HepG2 (cell line): ENCODE data around the gene PDS5B. TPM values are rescaled to one million over a fixed set of nuclear protein-coding genes. Genes with fewer than 3 reads are reported as not detected.

ENCODE experiments used
- ATAC-seq: fragments of 200-7000 bp; cut with Tn5 transposase; 3 replicates; pipeline ENCODE4 v1.9.1; 2020; ENCODE audit warnings: mild to moderate bottlenecking, moderate library complexity
- BruUV-seq: library from RNA; stranded (reverse); fragments of 400-500 nt; replicated peaks from 2 replicates; lab custom pipeline; 2021; lab: Mats Ljungman, UMichigan
- CTCF ChIA-PET: fragments of 300-600 bp; formaldehyde crosslinking; extraction: SDS; loops from one replicate; lab custom pipeline; 2021; ENCODE audit warnings: low total read pairs, inconsistent platforms, low intra/inter-chr PET ratio; lab: Yijun Ruan, JAX
- POLR2A ChIA-PET: fragments of 350-600 bp; sonication (Branson Sonifier 250); formaldehyde crosslinking; loops from one replicate; lab custom pipeline; 2020; ENCODE audit warnings: antibody characterized with exemption, inconsistent platforms; lab: Yijun Ruan, JAX
- DNase-seq: peaks from one replicate; pipeline ENCODE4 v3.0.0-alpha.2; 2015; ENCODE audit warnings: low spot score
- FAIRE-seq: peaks from 3 replicates; lab custom pipeline; 2011; peaks lifted over from hg19 to GRCh38; lab: Jason Lieb, UNC
- H2AFZ ChIP-seq: one replicate; pipeline ENCODE4 v1.6.1; 2011; ENCODE audit warnings: low read length, inconsistent platforms
- H3K27ac ChIP-seq: fragments of 300-600 bp; 3 replicates; pipeline ENCODE4 v1.8.0; 2011; ENCODE audit warnings: mixed run types, mild to moderate bottlenecking, mixed read lengths, low read length, inconsistent platforms; ENCODE audit not compliant: insufficient read depth; ENCODE audit errors: extremely low read length
- H3K27me3 ChIP-seq, 2 experiments: fragments of 200-600 bp in 1 of 2; 2 replicates in 1 of 2; 3 replicates in 1 of 2; pipeline versions ENCODE4 v1.6.0 to v1.8.0; 2011; ENCODE audit warnings: low read length in 2 of 2, mild to moderate bottlenecking in 2 of 2, moderate library complexity in 2 of 2, inconsistent platforms in 1 of 2; ENCODE audit not compliant: insufficient read depth in 2 of 2, control insufficient read depth in 1 of 2
- H3K36me3 ChIP-seq, 2 experiments: fragments of 200-600 bp in 1 of 2; replicated peaks in 1 of 2; 2 replicates in 1 of 2; 3 replicates in 1 of 2; pipeline versions ENCODE4 v1.5.1 to v1.8.0; 2011; ENCODE audit warnings: low read length in 2 of 2, inconsistent platforms in 1 of 2; ENCODE audit not compliant: insufficient read depth in 2 of 2, control insufficient read depth in 1 of 2
- H3K4me1 ChIP-seq: 2 replicates; pipeline ENCODE4 v1.5.1; 2012; ENCODE audit warnings: low read length, inconsistent platforms; ENCODE audit not compliant: insufficient read depth
- H3K4me2 ChIP-seq: 2 replicates; pipeline ENCODE4 v1.6.0; 2011; ENCODE audit warnings: low read depth, low read length, inconsistent platforms
- H3K4me3 ChIP-seq, 3 experiments: fragments of 200-600 bp in 1 of 3; sonication (generic), shearing (Covaris generic) in 1 of 3; replicated peaks in 1 of 3; 2 replicates each; pipeline ENCODE4 v1.5.1; 2011 to 2016; ENCODE audit warnings: low read length in 3 of 3, inconsistent platforms in 2 of 3, low read depth in 2 of 3, mild to moderate bottlenecking in 2 of 3, control low read depth in 1 of 3, mixed read lengths in 1 of 3; ENCODE audit not compliant: insufficient read depth in 1 of 3
- H3K79me2 ChIP-seq: one replicate; pipeline ENCODE4 v1.6.1; 2011; ENCODE audit warnings: low read length, inconsistent platforms; ENCODE audit not compliant: insufficient read depth
- H3K9ac ChIP-seq: 2 replicates; pipeline ENCODE4 v1.6.0; 2011; ENCODE audit warnings: mild to moderate bottlenecking, low read depth, low read length, inconsistent platforms; ENCODE audit not compliant: insufficient read depth
- H3K9me3 ChIP-seq: 2 replicates; pipeline ENCODE4 v1.5.1; 2012; ENCODE audit warnings: mild to moderate bottlenecking, low read length
- H4K20me1 ChIP-seq: 2 replicates; pipeline ENCODE4 v1.6.0; 2011; ENCODE audit warnings: inconsistent platforms, mild to moderate bottlenecking, low read length, moderate library complexity; ENCODE audit not compliant: insufficient read depth
- KDM2A ChIP-seq: sonication (generic); formaldehyde crosslinking; IDR thresholded peaks from 2 replicates; pipeline ENCODE4 v1.4.0; 2020; ENCODE audit warnings: low read depth, missing genetic modification reagents, borderline replicate concordance
- NR1H2 ChIP-seq: sonication (generic); formaldehyde crosslinking; IDR thresholded peaks from 2 replicates; pipeline ENCODE4 v1.8.1; 2022; ENCODE audit warnings: low read depth, missing genetic modification reagents, borderline replicate concordance
- PLRG1 ChIP-seq: fragments of 450-650 bp; conservative IDR thresholded peaks from 2 replicates; pipeline ENCODE4 v1.6.1; 2016
- SIN3B ChIP-seq: fragments of 150-350 bp; IDR thresholded peaks from 2 replicates; pipeline ENCODE4 v1.6.1; 2014; ENCODE audit warnings: low read length
- SMARCC2 ChIP-seq: fragments of 450-650 bp; IDR thresholded peaks from 2 replicates; pipeline ENCODE4 v1.6.1; 2017; ENCODE audit warnings: antibody characterized with exemption, mild to moderate bottlenecking
- SNAPC5 ChIP-seq: sonication (generic); formaldehyde crosslinking; IDR thresholded peaks from 2 replicates; pipeline ENCODE4 v1.8.1; 2023; ENCODE audit warnings: mild to moderate bottlenecking, missing genetic modification reagents, borderline replicate concordance
- TAF15 ChIP-seq: fragments of 200-400 bp; formaldehyde crosslinking; IDR thresholded peaks from one replicate; pipeline ENCODE4 v1.6.1; 2018; ENCODE audit warnings: mild to moderate bottlenecking, low read depth, low read length; ENCODE audit not compliant: poor library complexity, severe bottlenecking
- ZBTB39 ChIP-seq: sonication (generic); formaldehyde crosslinking; IDR thresholded peaks from 2 replicates; pipeline ENCODE4 v1.5.0; 2020; ENCODE audit warnings: missing genetic modification reagents
- ZFP90 ChIP-seq: sonication (generic); formaldehyde crosslinking; IDR thresholded peaks from 2 replicates; pipeline ENCODE4 v1.8.0; 2022; ENCODE audit warnings: missing genetic modification reagents, mild to moderate bottlenecking, inconsistent platforms, borderline replicate concordance
- ZNF143 ChIP-seq: sonication (generic); formaldehyde crosslinking; IDR thresholded peaks from 2 replicates; pipeline ENCODE4 v1.4.0; 2020; ENCODE audit warnings: missing genetic modification reagents
- ZNF558 ChIP-seq: sonication (generic); formaldehyde crosslinking; IDR thresholded peaks from 2 replicates; pipeline ENCODE4 v1.9.0; 2022; ENCODE audit warnings: mild to moderate bottlenecking, missing genetic modification reagents, borderline replicate concordance
- ZNF660 ChIP-seq: sonication (generic); formaldehyde crosslinking; IDR thresholded peaks from 2 replicates; pipeline ENCODE4 v1.5.1; 2020; ENCODE audit warnings: mild to moderate bottlenecking, low read depth, missing genetic modification reagents, borderline replicate concordance
- WGBS: methylation state at CpG from one replicate; pipeline ENCODE4 v1.1.6; 2017; ENCODE audit warnings: low lambda C conversion rate; 5-methylcytosine and 5-hydroxymethylcytosine counted together
- in situ Hi-C: cut with HindIII; loops from 2 replicates; pipeline ENCODE4 v1.10.0; 2017; ENCODE audit warnings: low pct_unique_long_range_greater_than_20kb; ENCODE audit not compliant: extremely low pct_ligation_motif_present
- intact Hi-C: fragments of 100-400 bp; cut with micrococcal nuclease; formaldehyde crosslinking; loops from one replicate; pipeline ENCODE4 v1.10.0; 2022; ENCODE audit not compliant: unreplicated experiment
- polyA plus RNA-seq, 8 experiments: library from polyadenylated mRNA; depleted of rRNA in 3 of 8; stranded (reverse) in 7 of 8; unstranded in 1 of 8; fragments of >200 nt; fragmentation: Illumina TruSeq in 4 of 8; extraction: Trizol in 4 of 8; gene quantifications; 2 replicates each; pipeline versions ENCODE4 v1.2.1 to v1.2.3, GENCODE V29; 2011 to 2016; ENCODE audit warnings: low read depth in 4 of 8, missing spikeins in 1 of 8, mixed read lengths in 1 of 8; ENCODE audit not compliant: insufficient read depth in 1 of 8
- total RNA-seq, 5 experiments: library from RNA; depleted of rRNA; stranded (reverse); fragments of >200 nt; fragmentation: Illumina TruSeq; extraction: Trizol; gene quantifications; 2 replicates each; pipeline ENCODE4 v1.2.3, GENCODE V29; 2016; ENCODE audit warnings: low read depth in 1 of 5

Gene PDS5B
- total and polyA plus RNA-seq, 2 of the 13 experiments (the other 11 are each of a cell fraction or from before 2014, with no cell fraction given): 5.8 to 24.6 TPM

GRCh38 chr13:32804673-32805230, 218.5 kb downstream of the PDS5B start:
- Histone ChIP-seq H3K36me3 (no peaks in the 10 kb centered on the region), H3K9me3 (no peaks in the 10 kb centered on the region), H3K27ac (no peak overlapping the region), H4K20me1 (no peaks in the 10 kb centered on the region), H3K4me2 (no peak overlapping the region), H3K4me3 (no peak overlapping the region), H3K27me3 (0 out of 5 replicates have a peak, but pooled peaks cover 0 to 2% of the 10 kb centered on the region in 2 experiments), H3K9ac (no peak overlapping the region), H3K4me1 (no peaks in the 10 kb centered on the region), H3K79me2 (no peaks in the 10 kb centered on the region), H2AFZ (no peak overlapping the region)
- TF ChIP-seq SNAPC5 (CRISPR knock-in tag): no peak
- no peak for TF ChIP-seq ZBTB39 (CRISPR knock-in tag)
- TF ChIP-seq NR1H2: no peak
- no peak for TF ChIP-seq PLRG1
- TF ChIP-seq ZNF143 (CRISPR knock-in tag): no peak
- TF ChIP-seq KDM2A: no peak
- TF ChIP-seq TAF15: no peak
- no peak for TF ChIP-seq ZNF558
- no peak for TF ChIP-seq SMARCC2
- TF ChIP-seq ZFP90: no peak
- no peak for TF ChIP-seq SIN3B
- TF ChIP-seq ZNF660 (CRISPR knock-in tag): no peak
- no peak for ATAC-seq
- FAIRE-seq: no peak
- no TSS peak for BruUV-seq
- 16% methylated on average over 5 of the region's 5 CpGs for WGBS
- intact Hi-C loops: no loop called here
- POLR2A ChIA-PET: no interaction called here
- CTCF ChIA-PET: no interaction called here
- no peak for DNase-seq
- in situ Hi-C loops: no loop called here
